GM11168 (cell line): Measurements from ENCODE around the gene EPDR1.

Experiments
- in situ Hi-C: fragments of 300-500 bp; cut with MboI; formaldehyde crosslinking; loops from one replicate; pipeline ENCODE4 v1.12.0; 2022; ENCODE audit warnings: low sequenced_read_pairs; ENCODE audit not compliant: unreplicated experiment

EPDR1 gene

DNA sequence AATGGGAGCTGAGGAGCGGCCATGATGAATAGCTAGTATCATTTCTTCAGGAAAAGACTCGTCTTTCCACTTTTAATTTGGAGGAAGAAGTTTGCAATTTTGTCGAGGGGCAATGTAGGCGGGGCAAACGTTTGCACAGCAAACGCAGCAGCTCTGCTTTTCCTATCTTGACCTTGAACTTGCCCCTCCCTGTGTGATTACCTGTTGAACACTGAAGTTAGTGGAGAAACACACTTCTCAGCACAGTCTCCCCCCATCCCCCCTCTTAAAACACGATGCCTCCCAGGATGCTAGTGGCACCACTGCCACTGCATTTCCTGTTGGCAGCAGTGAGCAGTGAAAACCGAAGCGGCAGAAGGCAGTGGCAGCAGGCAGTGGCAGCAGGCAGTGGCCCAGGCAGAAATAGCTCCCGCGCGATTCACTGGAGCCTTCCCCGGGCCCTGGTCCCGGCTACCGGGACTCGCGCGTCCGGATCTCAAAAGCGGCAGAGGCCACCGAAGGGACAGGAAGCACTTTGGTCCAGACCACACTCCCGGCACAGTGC lies at the start of gene EPDR1:
EPDR1 (plus strand) TSS at position 336 of the 544 bp plus-strand sequence. CDS start 300 bp downstream, outside the sequence.
- in situ Hi-C loops: loop anchor here (25.0 kb wide), 2 partner anchors 167 to 292 kb away; no protein-coding TSS in a partner anchor

DNA sequence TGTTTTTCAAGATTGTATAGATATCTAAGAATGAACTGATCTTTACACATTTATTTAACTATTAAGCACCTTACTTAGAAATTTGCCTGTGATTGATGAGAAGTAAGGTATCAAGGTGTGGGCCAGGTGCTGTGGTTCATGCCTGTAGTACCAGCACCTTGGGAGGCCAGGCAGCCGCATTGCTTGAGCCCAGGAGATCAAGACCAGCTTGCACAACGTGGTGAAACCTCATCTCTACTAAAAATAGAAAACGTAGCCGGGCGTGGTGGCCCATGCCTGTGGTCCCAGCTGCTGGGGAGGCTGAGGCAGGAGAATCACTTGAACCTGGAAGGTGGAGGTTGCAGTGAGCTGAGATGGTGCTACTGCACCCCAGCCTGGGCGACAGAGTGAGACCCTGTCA lies 38.4 kb upstream of the EPDR1 start:
- in situ Hi-C loops: no loop called here

DNA sequence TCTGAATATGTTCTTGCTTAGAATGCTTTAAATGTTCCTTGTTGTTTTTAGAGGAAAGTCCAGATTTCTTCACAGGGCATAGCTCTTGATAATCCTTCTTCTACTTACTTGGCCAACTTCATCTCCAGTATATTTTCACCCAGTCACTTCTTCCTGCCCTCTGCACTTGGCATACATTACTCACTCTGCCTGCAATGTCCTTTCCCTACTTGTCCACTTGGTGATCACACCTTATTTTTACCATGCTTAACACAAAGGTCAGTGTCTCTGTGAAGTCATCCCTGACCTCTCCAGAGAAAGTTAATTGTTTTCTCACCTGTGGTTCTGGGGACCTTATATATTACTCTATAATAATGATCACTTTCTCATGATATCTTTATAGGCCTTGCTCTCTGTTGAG lies 27.1 kb upstream of the EPDR1 start:
- in situ Hi-C loops: no loop called here

DNA sequence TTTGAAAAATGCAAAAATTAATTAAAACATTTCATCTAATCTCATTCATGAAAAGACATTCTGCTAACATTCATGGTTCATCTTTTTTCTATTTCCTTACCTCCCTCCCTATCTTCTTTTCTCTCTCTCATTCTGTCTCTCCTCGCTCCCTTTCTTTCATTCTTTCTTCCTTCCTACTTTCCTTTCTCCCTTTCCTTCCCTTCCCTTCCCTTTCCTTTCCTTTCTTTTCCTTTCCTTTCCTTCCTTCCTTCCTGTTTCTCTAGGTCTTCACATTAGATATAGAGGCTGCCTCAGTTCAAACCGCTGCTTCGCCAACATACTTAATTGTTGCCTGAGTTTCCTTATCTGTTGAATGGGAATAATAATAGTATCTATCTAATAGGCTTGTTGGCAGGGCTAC lies 25.8 kb upstream of the EPDR1 start:
- in situ Hi-C loops: no loop called here

DNA sequence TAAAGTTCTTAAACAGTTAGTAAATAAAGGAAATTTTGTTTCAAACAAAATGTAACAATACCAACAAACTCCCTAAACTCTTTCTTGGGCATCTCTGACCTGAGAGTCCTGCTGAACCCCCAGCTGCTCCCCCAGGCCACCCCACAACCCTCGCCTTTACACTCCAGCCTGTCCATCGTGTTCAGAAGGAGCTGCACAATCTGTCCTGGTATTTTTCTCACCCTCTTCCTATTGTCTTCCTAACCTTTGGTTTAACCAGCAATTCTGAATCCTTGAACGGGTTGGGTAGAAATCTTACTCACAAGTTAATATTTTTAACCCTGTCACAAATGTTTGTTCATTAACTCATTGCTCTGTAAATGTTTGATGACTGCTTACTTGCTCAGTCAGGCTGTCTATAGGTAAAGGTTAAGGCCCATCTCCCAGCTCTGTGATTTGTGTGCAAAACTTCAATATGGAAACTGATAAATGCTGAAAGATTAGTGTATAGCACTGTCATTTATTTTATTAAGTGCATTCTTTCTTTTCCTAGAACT lies 20.7 kb upstream of the EPDR1 start:
- in situ Hi-C loops: loop anchor here (25.0 kb wide), 2 partner anchors 188 to 313 kb away; no protein-coding TSS in a partner anchor

DNA sequence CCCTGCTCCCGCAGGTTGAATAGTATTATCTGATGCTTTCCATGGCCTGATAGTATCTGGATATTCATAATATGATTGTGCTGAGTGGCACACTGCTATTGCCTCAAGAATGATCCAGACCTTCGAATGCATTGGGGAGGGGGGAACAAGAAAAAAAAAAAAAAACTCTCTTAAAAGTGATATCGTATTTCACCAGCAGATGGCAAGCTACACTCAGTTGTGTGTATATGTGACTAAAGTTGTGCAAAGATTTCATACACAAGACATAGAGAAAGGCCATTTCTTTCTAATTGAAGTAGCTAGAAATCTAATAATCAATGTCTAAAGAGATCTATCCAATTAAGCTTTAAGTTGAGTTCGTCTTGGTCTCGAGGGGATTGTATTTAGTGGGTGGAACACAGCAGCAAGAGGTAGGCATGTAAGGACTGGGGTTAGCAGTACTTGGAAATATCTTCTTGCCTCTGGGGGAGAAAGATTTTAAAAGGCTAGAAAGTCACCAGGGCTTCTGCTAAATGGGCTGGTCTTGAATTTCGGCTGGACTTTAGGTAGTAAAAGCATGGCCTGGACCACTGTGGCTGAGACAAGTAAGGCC lies 19.1 kb upstream of the EPDR1 start:
- in situ Hi-C loops: loop anchor here (25.0 kb wide), 2 partner anchors 186 to 311 kb away; no protein-coding TSS in a partner anchor

DNA sequence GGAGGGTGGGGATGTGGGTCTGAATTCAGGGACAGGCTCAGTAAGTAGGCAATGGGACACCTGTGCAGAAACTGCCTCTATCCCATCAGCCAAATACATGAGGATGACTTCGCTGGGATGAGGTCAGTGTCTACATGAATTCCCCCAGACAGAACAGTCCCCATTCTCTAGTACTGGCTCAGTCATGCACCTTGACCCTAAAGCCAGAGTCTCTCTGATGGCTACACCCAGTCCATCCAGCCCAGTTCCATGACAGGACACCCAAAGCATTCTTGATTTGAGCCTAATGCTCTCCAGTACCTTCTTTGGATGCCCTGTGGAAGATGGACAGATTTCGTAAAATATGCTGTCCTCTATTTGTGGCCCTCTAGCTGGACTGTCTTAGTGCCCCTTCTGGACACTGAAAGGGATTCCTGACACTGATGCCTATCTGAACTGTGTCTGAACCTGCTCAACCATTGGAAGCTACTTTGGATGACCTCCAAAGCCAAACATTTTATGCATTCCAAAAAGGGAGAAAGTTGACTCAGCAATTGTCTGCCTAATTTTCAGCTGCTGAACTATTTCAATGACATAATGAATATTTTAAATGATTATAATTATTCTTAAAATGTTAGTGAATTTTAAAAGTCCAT lies 18.4 kb upstream of the EPDR1 start:
- in situ Hi-C loops: loop anchor here (25.0 kb wide), 2 partner anchors 185 to 310 kb away; no protein-coding TSS in a partner anchor

DNA sequence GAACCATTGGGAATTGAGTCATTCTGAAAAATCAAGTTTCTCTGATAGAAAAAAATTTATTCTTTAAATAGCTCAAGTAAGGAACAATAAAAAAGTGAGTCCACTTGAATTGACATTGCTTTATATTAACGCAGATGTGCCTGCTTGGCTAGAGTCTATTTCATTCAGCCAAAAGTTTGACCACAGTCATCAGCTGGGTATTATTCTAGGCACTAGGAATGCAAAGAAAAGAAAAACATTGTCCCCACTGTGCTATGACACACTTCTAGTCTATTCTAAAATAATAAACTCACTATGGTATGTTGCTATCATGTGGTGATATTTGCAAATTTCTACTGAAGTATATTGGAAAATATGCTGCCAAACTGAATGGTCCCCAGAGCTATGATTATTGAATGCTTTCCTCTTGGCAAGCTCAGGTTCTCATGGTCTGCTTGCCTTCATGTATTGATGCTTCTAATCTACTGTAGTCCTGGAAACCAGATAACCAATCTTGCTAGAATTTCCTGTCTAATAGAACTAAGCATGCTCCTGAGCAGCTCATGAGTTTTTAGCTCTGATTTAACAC lies 12.1 kb upstream of the EPDR1 start:
- in situ Hi-C loops: loop anchor here (25.0 kb wide), 2 partner anchors 179 to 304 kb away; no protein-coding TSS in a partner anchor

DNA sequence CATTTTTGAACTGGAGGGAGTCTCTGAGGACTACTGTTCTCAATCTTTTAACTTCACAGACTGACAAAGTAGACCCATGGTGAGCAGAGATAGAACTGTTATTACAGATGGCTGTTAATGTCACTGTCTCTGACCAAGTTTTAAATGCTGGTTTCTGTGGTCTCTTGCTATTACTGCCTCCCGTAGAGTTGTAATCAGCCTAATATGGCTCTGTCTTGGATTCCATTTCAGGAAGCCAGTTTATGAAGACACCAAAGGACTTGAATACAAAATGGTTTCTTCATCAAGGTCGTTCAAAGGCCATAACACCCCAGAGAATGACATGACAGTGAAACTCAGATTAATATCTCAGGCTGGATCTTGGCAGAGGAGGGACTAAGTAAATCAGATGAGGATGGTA lies 7.7 kb upstream of the EPDR1 start:
- in situ Hi-C loops: loop anchor here (25.0 kb wide), 2 partner anchors 175 to 300 kb away; no protein-coding TSS in a partner anchor

DNA sequence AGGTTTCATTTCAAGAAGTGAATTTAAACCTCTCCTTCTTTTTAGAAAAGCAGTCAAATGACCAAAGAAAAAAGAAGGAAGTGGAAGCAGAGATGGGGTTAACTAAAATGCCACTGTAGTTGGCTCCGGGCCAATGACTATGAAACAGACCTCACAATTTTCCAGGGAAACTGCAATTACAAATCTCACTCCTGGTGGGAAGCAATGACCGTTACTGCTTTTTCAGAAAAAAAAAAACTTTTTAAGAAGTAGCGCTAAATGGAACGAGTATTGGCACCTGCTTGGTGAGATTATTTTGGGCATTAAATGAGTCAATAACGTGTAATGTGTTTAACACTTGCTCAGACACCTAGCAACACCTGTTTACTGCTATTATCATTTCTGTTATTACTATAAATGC lies 5.0 kb upstream of the EPDR1 start:
- in situ Hi-C loops: loop anchor here (25.0 kb wide), 2 partner anchors 172 to 297 kb away; no protein-coding TSS in a partner anchor

DNA sequence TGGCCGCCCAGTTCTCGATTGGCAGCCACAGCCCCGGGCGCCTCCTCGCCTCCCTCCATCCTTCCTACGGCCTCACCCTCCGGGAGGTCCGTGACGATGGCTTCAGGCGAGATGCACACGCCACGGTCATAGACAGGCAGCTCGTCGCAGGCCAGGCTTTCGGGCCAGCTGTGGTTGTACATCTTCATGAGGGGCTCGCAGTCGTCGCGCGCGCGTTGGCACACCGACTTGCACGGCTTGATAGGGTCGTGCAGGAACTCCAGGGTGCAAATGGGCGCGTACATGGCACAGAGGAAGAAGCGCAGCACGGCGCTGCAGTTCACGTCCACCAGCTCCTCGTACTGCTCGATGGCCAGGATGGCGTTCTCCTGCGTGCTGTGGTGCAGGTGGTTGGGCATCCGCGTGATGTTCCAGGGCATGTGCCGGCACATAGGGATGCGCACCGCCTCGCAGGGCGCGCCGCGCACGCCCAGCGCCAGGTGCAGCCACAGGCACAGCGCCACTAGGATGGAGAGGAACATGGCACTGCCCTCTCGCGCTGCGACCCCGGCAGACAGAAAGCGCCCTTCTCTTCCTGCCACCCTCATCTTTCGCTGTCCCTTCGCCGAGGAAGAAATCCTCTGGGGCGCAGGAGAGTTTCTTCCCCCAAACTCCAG lies 4.3 kb upstream of the EPDR1 start:
- in situ Hi-C loops: loop anchor here (25.0 kb wide), 2 partner anchors 171 to 296 kb away; no protein-coding TSS in a partner anchor

DNA sequence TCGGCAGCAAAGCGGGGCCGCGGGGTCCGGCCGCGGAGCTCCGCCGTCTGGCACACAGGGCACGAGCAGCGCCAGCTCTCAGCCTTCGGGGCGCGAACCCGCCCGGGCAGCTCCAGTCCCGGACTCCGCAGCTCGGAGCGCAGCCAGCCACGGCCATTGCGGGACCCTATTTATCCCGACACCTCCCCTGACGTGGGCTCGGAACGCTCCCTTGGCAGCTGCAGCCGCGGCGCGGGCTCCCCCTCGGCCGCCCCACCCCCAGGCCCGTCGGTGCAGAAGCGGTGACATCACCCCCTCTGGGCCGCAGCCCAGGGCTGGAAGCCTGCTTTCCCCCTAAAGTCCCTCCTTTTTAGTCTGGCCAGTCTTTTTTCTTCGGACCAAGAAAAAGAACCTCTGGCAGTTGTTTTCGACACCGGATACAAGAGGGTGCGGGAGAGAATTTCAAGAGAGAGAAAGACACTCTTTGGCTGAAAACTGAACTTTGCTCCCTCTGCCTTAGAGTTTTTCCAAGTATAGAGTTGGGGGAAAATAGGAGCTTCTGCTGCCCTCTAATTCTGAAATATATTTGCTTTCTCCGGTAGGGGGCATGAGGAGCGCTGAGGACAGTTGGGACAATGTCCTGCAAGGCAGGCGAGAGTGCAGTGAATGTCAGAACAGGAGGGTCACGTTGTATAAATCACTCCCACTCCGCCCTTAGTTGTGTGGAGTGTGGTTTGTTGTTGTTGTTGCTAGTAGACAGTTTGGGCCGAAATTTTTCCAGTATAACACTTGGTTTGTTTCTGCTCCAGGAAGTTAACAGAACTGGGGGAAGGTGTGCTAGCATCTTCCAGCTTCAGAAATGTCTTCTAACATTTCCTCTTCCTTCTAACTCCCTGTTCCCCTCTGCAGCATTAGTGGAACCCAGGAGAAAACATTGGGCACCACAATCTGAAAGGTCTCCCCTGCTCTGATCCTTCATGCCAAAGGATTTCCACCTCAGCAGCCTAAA lies 3.5 kb upstream of the EPDR1 start, which contains the start of gene SFRP4:
SFRP4 (minus strand) TSS at position 145 of the 988 bp plus-strand sequence. CDS start 280 bp downstream, outside the sequence.
- in situ Hi-C loops: loop anchor here (25.0 kb wide), 2 partner anchors 170 to 295 kb away; no protein-coding TSS in a partner anchor

DNA sequence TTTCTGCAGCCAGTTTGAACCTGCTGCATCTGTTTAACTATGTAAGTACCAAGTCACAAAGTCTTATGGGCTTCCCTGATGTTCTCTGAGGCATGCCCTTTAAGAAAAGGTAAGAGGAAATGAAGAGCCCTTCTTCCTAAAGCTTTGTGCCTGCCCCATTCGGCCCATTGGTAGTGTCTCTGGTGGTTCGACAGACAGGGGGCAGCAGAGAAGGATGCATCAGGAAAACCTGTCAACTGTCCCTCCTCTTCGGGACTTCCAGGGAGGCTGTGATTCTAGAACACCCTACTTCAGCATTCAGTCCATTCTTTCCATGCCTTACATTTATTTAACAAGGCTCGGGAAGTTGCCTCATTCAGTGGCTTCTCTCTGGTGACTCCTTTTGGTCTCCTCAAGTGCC lies 1.9 kb upstream of the EPDR1 start:
- in situ Hi-C loops: loop anchor here (25.0 kb wide), 2 partner anchors 169 to 294 kb away; no protein-coding TSS in a partner anchor

DNA sequence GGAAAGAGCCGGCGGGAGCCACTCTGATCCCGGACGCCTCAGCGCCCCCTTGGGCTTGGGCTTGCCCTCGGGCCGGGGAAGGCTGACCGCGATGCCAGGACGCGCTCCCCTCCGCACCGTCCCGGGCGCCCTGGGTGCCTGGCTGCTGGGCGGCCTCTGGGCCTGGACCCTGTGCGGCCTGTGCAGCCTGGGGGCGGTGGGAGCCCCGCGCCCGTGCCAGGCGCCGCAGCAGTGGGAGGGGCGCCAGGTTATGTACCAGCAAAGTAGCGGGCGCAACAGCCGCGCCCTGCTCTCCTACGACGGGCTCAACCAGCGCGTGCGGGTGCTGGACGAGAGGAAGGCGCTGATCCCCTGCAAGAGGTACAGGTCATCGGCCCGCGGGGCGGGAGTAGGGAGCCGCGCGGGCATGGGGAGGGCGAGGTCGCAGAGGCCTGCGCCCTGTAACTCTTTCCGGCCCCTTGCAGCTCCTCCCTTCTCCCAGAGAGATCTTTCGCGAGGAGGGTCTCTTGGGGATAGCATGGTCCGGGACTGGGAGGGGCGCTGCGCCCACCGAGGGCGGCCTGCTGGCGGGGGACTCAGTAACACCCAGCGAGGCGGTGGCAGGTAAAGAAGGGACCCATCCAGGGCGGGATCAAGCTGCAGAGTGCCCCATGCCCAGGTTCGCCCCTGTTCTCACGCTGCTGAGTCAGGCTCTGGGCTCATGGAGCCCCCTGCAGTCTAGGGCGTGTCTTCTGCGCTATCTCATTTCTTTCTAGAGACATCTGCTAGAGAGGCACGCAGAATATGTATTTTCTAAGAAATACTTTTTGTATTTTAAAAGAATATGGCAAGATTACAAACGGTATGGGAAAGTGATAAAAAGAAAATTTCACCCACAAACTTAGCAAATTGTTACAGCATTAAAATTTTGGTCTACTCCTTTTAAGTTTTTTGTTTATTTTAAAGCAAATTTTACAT lies 687 bp downstream of the EPDR1 start:
- in situ Hi-C loops: loop anchor here (25.0 kb wide), 2 partner anchors 166 to 291 kb away; no protein-coding TSS in a partner anchor

DNA sequence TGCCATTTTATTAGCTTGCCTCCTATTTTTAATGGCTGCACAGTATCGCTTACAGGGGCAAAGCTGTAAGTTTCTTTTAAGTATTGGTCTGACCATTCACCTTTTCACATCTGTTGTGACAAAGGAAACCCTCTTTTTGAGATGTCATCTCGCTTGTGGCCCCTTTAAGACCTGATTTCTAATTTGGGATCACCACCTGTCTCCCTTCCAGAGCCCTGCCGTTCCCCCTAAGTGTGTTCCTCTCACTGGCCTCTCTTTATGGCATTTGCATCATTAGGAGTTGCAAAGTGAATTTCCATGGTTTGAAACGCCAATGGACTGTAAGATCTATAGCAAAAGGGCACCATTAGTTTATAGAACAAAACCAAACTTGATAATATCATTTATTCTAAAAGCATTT lies 1.4 kb downstream of the EPDR1 start:
- in situ Hi-C loops: loop anchor here (25.0 kb wide), 2 partner anchors 165 to 290 kb away; no protein-coding TSS in a partner anchor

DNA sequence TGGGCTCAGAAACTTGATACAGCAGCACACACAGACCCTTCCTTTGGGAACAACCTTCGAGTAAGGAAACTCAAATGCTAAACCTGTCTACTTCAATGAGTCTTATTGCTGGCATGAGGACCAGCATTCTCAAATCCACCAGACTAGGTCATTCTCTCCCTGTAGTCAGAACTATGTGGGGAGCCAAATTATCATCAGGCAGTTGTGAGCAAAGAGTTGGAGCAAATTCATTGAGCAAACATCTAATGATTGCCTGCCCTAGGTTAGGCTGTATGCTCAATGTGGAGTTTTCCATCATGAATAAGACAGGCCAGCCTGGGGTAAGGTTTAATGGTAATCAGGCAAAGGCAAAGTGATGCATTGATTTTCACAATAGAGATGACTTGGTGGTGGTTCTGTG lies 3.6 kb downstream of the EPDR1 start:
- in situ Hi-C loops: loop anchor here (25.0 kb wide), 2 partner anchors 163 to 288 kb away; no protein-coding TSS in a partner anchor

DNA sequence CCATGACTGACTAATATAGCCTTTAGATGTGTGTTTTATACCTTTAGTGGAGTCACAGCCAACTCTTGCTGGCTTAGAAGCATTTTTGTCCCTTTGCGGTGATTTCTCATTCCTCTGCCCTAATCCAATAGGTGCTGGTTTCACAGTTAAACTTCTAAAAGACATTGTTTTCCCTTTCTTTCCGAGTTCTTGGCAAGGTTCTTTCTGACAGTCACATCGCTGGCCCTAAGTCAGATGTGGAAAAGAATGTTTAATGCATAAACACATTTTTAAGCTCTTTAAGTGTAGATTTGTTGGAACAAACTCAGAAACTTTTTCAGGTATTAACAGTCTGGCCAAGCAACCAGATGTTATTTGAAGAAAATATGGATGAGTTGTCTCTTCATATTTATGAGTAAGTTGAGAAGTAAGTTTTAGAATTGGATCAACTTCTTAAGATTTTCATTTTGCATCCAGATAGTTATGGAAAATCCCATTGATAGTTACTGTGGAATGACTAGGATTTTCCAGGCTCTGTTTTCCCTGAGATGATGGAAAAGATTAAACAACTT lies 4.1 kb downstream of the EPDR1 start:
- in situ Hi-C loops: loop anchor here (25.0 kb wide), 2 partner anchors 163 to 288 kb away; no protein-coding TSS in a partner anchor
